HuH-7 (cell line): ENCODE measurements around the gene SDF2L1.
"Not testable (repeated sequence)": the region's sequence is repeated elsewhere in the genome, so short reads cannot be mapped to it uniquely, and the experiment has no call there.

ENCODE experiments used
- DNase-seq: peaks from one replicate; pipeline ENCODE4 v3.0.0; 2011; ENCODE audit warnings: low spot score

SDF2L1 gene

DNA sequence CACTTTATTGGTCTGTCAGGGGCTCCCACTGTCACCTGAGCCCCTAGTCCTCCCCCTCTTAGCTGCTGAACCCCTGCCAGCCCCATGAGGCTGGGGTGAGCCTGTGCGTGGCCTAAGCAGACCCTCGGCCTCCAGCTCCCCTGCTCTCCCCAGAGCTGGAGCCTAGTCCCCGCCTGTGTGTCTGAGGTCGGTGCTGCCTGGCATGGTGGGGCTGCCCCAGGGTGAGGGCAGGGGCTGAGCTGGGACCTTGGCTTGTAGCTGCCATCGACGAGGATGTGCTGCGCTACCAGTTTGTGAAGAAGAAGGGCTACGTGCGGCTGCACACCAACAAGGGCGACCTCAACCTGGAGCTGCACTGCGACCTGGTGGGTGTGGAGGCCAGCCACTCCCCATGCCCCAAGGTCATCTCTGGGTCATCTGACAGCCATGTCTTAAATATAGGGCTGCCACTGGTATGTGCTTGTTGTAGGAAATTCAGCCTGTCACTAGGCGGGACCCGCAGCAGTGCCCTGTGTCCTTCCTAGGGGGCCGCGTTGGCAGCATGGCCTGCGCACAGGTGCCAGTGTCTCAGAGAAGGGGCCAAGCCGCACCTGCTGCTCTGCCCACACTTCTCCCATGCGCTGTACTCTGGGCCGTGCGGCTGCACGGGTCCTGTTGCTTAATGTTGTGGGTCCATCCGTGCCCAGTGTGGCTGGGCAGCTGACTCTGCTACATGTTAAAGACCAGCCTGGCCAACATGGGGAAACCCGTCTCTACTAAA lies 44.7 kb downstream of the SDF2L1 start:
- DNase-seq = no peak

DNA sequence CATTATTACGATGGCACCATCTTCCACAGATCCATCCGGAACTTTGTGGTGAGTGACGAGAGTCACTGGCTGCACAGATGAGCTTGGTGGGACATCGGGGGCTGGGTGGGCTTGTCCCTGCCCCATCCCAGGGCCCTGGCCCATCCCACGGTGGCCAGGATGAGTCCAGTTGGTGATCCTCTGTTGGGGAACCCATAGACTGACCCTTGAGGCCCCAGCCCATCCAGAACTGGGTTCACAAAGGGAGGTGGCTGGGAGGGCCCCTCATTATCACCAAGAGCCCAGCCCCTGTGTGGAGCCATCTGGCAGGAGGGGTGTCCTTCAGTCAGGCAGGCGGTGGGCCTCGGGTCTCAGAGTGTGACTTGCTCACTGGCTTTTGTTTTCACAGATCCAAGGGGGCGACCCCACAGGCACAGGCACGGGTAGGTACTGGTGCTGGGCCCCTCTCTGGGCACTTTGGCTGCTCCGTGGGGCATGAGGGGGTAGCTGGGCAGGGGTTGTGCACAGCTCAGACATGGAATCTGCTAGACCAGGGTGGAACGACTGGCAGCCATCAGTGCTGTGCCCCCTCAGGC lies 45.7 kb downstream of the SDF2L1 start:
- DNase-seq = no peak

DNA sequence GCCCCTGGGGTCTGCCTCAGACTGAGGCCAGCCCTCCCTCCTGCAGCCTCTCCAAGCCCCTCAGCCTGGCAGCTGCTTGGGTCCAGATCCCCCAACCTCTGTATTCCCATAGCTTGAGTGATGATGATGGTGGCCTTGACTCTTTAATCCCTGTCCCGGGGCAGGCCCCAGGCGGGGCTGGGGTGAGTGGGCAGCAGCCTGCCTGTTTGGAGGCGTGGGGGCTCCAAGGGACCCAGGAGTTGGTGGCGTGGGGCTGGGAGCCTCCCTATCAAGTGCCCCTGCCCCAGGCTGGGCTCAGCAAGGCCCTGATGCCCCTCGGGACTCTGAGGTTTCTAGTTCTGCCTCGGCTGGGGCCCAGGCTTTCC lies 46.2 kb downstream of the SDF2L1 start:
- DNase-seq = no peak

DNA sequence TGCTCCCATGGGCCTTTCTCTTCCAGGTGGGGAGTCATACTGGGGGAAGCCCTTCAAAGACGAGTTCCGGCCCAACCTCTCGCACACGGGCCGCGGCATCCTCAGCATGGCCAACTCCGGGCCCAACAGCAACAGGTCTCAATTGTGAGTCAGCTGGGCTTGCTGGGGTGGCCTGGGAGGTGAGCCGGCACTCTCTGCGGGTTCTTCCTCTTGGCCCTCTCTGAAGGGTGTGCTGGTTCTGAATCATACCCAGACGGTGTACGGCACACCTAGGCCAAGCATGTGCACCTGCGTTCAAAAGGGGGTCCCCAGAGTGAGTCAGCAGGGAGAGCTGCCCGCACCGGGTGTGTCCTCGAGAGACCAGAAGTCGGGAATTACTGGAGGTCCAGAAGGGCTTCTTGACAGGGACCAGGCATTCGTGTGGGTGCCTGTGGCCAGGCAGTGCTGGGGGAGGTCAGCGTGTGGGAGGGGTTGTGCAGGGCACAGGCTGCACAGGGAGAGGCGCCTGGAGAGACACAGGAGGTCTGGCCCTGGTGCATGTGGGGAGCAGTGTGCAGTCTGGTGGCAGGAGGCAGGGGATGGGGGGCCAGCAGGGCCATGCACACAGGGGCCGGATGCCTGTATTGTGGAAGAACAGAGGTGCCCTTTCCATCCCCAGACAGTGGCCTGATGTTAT lies 46.7 kb downstream of the SDF2L1 start:
- no peak for DNase-seq

DNA sequence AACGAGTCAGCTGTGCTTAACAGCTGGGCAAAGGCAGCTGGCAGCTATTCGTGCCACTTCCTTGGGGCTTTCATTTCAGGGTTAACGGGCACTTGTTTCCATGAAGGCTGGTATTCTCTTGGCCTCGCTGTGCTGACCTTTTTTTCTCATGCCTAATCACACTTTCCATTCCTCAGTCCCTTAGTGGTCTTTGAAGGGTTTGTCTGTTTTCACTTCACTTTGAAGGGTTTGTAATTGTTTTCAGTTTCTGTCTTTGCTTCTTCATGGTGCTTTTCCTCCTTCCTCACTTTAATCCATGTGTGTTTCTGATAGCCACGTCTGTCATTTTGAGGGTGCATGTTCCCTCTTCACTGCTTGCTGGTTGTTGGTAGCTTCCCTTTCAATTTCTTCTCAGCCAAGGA lies 48.3 kb downstream of the SDF2L1 start:
- DNase-seq = no peak

DNA sequence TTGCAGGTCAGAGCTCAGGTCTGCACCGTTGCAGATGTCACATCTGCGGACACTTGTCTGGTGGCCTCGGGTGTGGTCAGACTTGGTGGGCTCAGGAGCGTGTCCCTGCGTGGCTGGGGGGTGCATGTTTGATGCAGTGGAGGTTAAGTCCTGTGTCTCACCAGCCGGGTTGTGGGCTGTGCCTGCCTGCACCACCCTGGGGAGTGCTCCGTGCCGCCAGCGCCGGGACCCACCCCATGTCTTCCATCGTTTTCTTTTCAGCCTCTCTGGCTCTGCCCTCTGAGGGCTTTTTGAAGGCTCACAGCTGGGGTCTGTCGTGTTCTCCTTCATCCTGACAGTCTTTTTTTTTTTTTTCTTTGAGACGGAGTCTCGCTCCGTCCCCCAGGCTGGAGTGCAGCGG lies 49.7 kb downstream of the SDF2L1 start:
- no peak for DNase-seq

DNA sequence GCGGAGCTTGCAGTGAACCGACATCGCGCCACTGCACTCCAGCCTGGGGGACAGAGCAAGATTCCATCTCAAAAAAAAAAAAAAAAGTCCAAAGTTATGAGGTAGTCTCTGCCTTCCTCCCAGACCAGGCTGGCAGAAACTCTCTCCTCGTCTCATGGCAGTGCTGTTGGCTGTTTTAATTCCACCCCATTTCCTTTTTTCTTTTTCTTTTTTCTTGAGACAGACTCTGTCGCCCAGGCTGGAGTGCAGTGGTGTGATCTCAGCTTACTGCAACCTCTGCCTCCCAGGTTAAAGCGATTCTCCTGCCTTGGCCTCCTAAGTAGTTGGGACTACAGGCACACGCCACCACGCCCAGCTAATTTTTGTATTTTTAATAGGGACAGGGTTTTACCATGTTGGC lies 50.8 kb downstream of the SDF2L1 start:
- DNase-seq = not testable (repeated sequence)

DNA sequence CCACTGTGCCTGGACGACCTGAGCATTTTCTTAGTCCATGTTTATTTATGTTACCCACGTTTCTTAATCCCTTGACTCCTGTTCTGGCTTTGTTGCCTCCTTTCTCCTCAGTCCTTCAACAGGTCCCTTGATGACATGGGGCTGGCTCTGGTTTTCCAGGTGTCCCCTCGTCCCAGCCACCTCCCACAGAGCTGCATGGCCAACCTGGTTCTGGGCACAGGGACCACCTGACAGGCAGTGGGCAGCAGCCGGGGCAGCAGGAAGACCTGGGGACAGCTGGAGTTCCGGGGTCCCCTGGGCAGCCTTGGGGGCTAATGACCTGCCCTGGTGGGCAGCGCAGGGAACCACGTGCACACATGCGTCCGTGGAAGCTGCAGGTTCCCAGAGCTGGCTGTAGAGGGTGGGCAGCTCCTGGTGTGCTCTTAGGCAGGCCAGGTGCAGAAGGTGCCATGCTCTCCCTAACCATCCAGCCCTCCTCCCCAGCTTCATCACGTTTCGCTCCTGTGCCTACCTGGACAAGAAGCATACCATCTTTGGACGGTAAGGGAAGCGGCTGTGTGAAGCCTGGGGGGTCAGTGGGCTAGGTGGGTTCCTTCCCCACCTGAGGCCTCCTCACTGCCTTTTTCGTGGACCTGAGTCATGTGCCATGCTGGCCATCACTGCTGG lies 51.4 kb downstream of the SDF2L1 start:
- no peak for DNase-seq
